HEK293T (cell line): ENCODE measurements around the gene KRTAP6-1.

ENCODE experiments used
- BHLHE40 ChIP-seq: fragments of 450-650 bp; IDR thresholded peaks from 2 replicates; pipeline ENCODE4 v1.6.1; 2016; ENCODE audit warnings: mild to moderate bottlenecking, moderate library complexity, borderline replicate concordance
- ELF4 ChIP-seq: fragments of 450-650 bp; IDR thresholded peaks from 2 replicates; pipeline ENCODE4 v1.6.1; 2017; ENCODE audit warnings: antibody characterized with exemption
- SP1 ChIP-seq: fragments of 450-650 bp; IDR thresholded peaks from 2 replicates; pipeline ENCODE4 v1.6.1; 2017

GRCh38 chr21:30646904-30647414, 33.2 kb upstream of the KRTAP6-1 start:
- TF ChIP-seq BHLHE40 (no peak), SP1 (no peak), ELF4 (no peak)
